ENCODE data around the gene CDH4.

The CDH4 gene

DNA sequence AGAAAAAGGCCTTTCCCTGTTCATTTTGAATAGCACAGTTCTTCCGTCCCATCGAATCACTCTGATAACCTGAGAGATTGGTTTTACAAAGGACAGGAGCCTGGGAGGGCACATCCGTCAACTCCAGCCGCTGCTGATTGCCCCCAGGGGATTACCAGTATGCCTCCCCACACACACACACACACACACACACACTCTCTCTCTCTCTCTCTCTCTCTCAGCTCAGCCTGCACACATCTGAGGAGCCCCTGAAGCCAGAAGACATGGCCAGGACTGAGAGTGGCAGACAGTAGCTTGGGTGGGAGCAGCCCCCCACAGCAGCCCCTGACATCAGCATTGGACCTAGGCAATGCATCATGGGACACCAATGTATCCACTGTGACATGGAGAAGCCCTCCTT lies 13.2 kb upstream of the CDH4 start:
- H3K4me3 ChIP-seq (ENCODE audit: low read depth in 1 of 2, low read length in 1 of 2) = no peak overlapping the region
- no peaks in the 10 kb centered on the region for H3K4me1 ChIP-seq (ENCODE audit: control insufficient read depth in 1 of 2, insufficient read depth in 1 of 2, low read depth in 1 of 2, low read length in 1 of 2)
- H3K36me3 ChIP-seq = no peaks in the 10 kb centered on the region
- H3K9me3 ChIP-seq = no peaks in the 10 kb centered on the region
- H3K27me3 ChIP-seq = no peaks in the 10 kb centered on the region
- H3K27ac ChIP-seq = no peak overlapping the region
- TF ChIP-seq, protein P1, sequence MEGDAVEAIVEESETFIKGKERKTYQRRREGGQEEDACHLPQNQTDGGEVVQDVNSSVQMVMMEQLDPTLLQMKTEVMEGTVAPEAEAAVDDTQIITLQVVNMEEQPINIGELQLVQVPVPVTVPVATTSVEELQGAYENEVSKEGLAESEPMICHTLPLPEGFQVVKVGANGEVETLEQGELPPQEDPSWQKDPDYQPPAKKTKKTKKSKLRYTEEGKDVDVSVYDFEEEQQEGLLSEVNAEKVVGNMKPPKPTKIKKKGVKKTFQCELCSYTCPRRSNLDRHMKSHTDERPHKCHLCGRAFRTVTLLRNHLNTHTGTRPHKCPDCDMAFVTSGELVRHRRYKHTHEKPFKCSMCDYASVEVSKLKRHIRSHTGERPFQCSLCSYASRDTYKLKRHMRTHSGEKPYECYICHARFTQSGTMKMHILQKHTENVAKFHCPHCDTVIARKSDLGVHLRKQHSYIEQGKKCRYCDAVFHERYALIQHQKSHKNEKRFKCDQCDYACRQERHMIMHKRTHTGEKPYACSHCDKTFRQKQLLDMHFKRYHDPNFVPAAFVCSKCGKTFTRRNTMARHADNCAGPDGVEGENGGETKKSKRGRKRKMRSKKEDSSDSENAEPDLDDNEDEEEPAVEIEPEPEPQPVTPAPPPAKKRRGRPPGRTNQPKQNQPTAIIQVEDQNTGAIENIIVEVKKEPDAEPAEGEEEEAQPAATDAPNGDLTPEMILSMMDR (IDR thresholded peaks at IDR 0.05) = no peak

DNA sequence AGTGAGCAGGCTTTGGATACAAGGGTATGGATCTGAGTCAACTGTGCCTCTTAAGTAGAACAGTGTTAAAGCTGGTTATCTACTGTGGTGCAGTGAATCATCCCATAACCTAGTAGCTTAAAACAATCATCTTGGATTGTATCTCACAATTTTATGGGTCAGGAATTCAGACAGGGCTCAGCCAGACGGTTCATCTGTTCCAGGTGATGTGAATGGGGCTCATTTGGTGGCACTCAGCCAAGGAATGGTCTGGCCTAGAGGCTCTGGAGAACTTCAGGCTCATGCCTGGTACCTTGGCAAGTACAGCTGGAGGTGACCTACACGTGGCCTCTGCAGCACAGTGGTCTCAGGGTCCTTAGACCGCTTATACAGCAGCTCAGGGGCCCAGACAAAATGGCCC lies 11.2 kb upstream of the CDH4 start:
- TF ChIP-seq, protein P1 (IDR thresholded peaks at IDR 0.05) = no peak
- Histone ChIP-seq H3K4me3 (ENCODE audit: low read depth in 1 of 2, low read length in 1 of 2) (no peak overlapping the region), H3K4me1 (ENCODE audit: control insufficient read depth in 1 of 2, insufficient read depth in 1 of 2, low read depth in 1 of 2, low read length in 1 of 2) (no peaks in the 10 kb centered on the region), H3K27ac (no peak overlapping the region), H3K9me3 (no peaks in the 10 kb centered on the region), H3K36me3 (no peaks in the 10 kb centered on the region), H3K27me3 (no peaks in the 10 kb centered on the region)

DNA sequence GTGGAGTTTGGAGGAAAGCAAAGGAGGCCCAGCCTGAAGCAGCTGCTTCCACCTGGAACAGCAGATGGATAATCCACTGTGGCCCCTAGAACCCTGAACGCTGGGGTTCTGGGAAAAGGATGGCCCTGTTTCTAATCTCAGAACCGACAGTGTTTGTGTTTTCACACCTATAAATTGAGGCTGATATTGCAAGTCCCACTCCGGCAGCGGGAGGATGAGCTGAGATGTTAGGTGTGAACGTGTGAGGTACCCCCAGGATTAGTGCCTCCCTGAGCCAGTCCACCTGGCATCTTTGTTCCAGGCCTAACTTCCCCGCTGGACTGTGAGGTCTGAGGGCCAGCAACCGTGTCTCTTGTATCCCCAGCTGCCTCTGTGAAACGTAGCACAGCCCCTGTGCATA lies 7.8 kb upstream of the CDH4 start:
- H3K4me1 ChIP-seq (ENCODE audit: control insufficient read depth in 1 of 2, insufficient read depth in 1 of 2, low read depth in 1 of 2, low read length in 1 of 2) = no peaks in the 10 kb centered on the region
- peaks cover 28% of the 10 kb centered on the region for H3K27me3 ChIP-seq
- no peak overlapping the region for H3K4me3 ChIP-seq (ENCODE audit: low read depth in 1 of 2, low read length in 1 of 2)
- no peaks in the 10 kb centered on the region for H3K9me3 ChIP-seq
- H3K36me3 ChIP-seq = no peaks in the 10 kb centered on the region
- H3K27ac ChIP-seq = no peak overlapping the region
- TF ChIP-seq, protein P1 (IDR thresholded peaks at IDR 0.05) = no peak

DNA sequence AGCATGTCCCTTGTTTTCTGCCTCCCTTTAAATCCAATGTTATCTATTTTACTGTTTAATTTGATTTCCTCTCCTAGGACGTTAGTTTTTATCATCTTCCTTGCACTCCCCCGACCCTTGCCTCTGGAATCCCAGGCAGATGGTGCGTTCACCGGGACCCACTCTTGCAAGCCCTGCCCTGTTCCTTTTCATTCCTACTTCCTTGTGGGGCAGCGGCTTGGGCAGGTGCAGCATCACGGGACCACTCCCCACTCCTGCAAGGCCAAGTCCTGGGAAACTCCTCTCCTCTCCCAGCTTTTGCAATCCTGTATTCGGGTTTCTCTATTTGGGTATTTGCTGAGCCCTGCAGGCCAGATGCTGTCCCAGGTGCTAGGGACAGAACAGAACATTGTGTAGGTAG lies 5.8 kb upstream of the CDH4 start:
- no peak overlapping the region for H3K4me3 ChIP-seq (ENCODE audit: low read depth in 1 of 2, low read length in 1 of 2)
- H3K9me3 ChIP-seq = no peaks in the 10 kb centered on the region
- no peak overlapping the region for H3K27ac ChIP-seq
- no peaks in the 10 kb centered on the region for H3K4me1 ChIP-seq (ENCODE audit: control insufficient read depth in 1 of 2, insufficient read depth in 1 of 2, low read depth in 1 of 2, low read length in 1 of 2)
- TF ChIP-seq, protein P1 (IDR thresholded peaks at IDR 0.05) = no peak
- no peaks in the 10 kb centered on the region for H3K36me3 ChIP-seq
- H3K27me3 ChIP-seq = peaks cover 48% of the 10 kb centered on the region

DNA sequence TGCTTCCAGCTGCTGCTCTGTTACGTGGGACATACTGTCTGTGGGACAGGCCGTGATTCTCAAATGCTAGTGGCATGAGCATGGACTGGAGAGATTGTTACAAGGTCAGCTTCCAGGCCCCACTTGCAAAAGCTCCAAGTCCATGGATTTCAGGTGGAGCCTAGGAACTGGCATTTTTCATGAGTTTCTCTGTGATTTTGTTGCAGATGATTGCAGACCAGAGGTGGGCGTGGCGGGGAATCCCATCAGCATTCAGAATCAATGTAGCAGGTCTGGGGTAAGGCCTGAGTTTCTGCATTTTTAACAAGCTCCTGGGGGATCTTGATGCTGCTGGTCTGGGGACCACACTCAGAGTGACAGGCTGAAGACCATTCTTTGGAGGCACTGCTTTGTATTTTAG lies 2.4 kb upstream of the CDH4 start:
- H3K4me3 ChIP-seq (ENCODE audit: low read depth in 1 of 2, low read length in 1 of 2) = no peak overlapping the region
- H3K27me3 ChIP-seq = peaks cover 79% of the 10 kb centered on the region

More for the DNA sequence above, 2.4 kb upstream of the CDH4 start:
- TF ChIP-seq, protein P1 (IDR thresholded peaks at IDR 0.05) = no peak
- Histone ChIP-seq H3K4me1 (ENCODE audit: control insufficient read depth in 1 of 2, insufficient read depth in 1 of 2, low read depth in 1 of 2, low read length in 1 of 2) (peaks cover 0 to 12% of the 10 kb centered on the region in 2 experiments), H3K9me3 (no peaks in the 10 kb centered on the region), H3K27ac (no peak overlapping the region), H3K36me3 (no peaks in the 10 kb centered on the region)
